Aorta (tissue), 5 donors: Measurements from ENCODE around the gene LPP. TPM values are rescaled to one million over a fixed set of nuclear protein-coding genes. Genes with fewer than 3 reads are reported as not detected.

Experiments used
- ATAC-seq: fragments of 200-7000 bp; cut with Tn5 transposase; one replicate; pipeline ENCODE4 v1.9.1; 2022; ENCODE audit warnings: moderate library complexity; ENCODE audit not compliant: low FRiP score
- DNase-seq, 2 donors: peaks; one replicate each; pipeline ENCODE4 v3.0.0-alpha.2; 2020
- H3K27ac ChIP-seq, 2 donors: one replicate each; pipeline ENCODE4 v1.5.1; 2013; ENCODE audit warnings: low read length in 2 of 2, mild to moderate bottlenecking in 2 of 2, moderate library complexity in 2 of 2, control low read depth in 1 of 2, inconsistent platforms in 1 of 2, low read depth in 1 of 2
- H3K27me3 ChIP-seq, 2 donors: one replicate each; pipeline ENCODE4 v1.6.1; 2013; ENCODE audit warnings: control low read depth in 1 of 2, low read length in 1 of 2, mild to moderate bottlenecking in 1 of 2, moderate library complexity in 1 of 2; ENCODE audit not compliant: insufficient read depth in 2 of 2, control insufficient read depth in 1 of 2
- H3K36me3 ChIP-seq, 2 donors: one replicate each; pipeline ENCODE4 v1.6.1; 2013; ENCODE audit warnings: control low read depth in 1 of 2, low read length in 1 of 2, mild to moderate bottlenecking in 1 of 2; ENCODE audit not compliant: insufficient read depth in 2 of 2, control insufficient read depth in 1 of 2
- H3K4me1 ChIP-seq, 2 donors: one replicate each; pipeline ENCODE4 v1.6.1; 2013; ENCODE audit warnings: low read length in 2 of 2, control low read depth in 1 of 2, mild to moderate bottlenecking in 1 of 2, moderate library complexity in 1 of 2; ENCODE audit not compliant: insufficient read depth in 2 of 2, control insufficient read depth in 1 of 2
- H3K4me3 ChIP-seq, 2 donors: one replicate each; pipeline ENCODE4 v1.5.1; 2013; ENCODE audit warnings: low read length in 2 of 2, control low read depth in 1 of 2, mild to moderate bottlenecking in 1 of 2
- H3K9me3 ChIP-seq: one replicate; pipeline ENCODE4 v1.6.1; 2013; ENCODE audit warnings: mild to moderate bottlenecking, low read length; ENCODE audit not compliant: control insufficient read depth
- WGBS, 2 donors: extraction: QIAGEN DNeasy Blood & Tissue Kit; methylation state at CpG; one replicate each; pipeline ENCODE4 v1.1.7; 2013; 5-methylcytosine and 5-hydroxymethylcytosine counted together
- intact Hi-C, 2 donors: fragments of 100-400 bp; cut with DNase I; formaldehyde crosslinking; loops; one replicate each; pipeline versions ENCODE4 v1.14.2 to v1.15.0; 2022
- polyA plus RNA-seq, 2 donors: library from polyadenylated mRNA; stranded (reverse); fragments of 200-250 nt; gene quantifications; one replicate each; pipeline ENCODE4 v1.2.3, GENCODE V29; 2013
- total RNA-seq, 2 donors: library from RNA; stranded (reverse); fragmentation: NEBNext Ultra II Directional; extraction: Animal tissue kit (Norgen Biotek cat#: 25700); gene quantifications; one replicate each; pipeline ENCODE4 v1.2.1, GENCODE V29; 2021
- donor health status: healthy with polysubstance abuse.
- donor health status: Bipolar disorder and iron deficiency.
- donor health status: DM: no; HTN: no; CAD: no.
- donor health status: DM: no; HTN: no; CAD: no.
- donor health status: DM: yes; HTN: yes; CAD: no.

Gene LPP
- total and polyA plus RNA-seq, 4 donors = 37.7 to 2,536 (median 527) TPM

- intact Hi-C loops = loop anchor here in 1 of 2 donors (10.0 kb wide), 1 partner anchor 48 kb away; no protein-coding TSS in a partner anchor
- DNase-seq = no peak
- 86 to 88% methylated on average over 2 of the region's 2 CpGs for WGBS, 2 donors
- H3K27me3 ChIP-seq = no peaks in the 10 kb centered on the region
- no peak for ATAC-seq
- H3K27ac ChIP-seq = no peak overlapping the region
- H3K36me3 ChIP-seq = no peaks in the 10 kb centered on the region
- H3K4me3 ChIP-seq = no peak overlapping the region
- H3K9me3 ChIP-seq = no peaks in the 10 kb centered on the region
- H3K4me1 ChIP-seq = peaks cover 1 to 10% of the 10 kb centered on the region in 2 donors
Measured at GRCh38 chr3:188516515-188516914, 362.6 kb downstream of the LPP start.

GRCh38 chr3:188518416-188518815 is 364.5 kb downstream of the LPP start:
- Histone ChIP-seq H3K4me3 (no peak overlapping the region), H3K27me3 (no peaks in the 10 kb centered on the region), H3K27ac (no peak overlapping the region), H3K36me3 (no peaks in the 10 kb centered on the region), H3K9me3 (no peaks in the 10 kb centered on the region), H3K4me1 (peaks cover 1 to 10% of the 10 kb centered on the region in 2 donors)
- no peak for ATAC-seq
- intact Hi-C loops = loop anchor here in 1 of 2 donors (10.0 kb wide), 1 partner anchor 46 kb away; no protein-coding TSS in a partner anchor
- no peak for DNase-seq
- 92 to 95% methylated on average over 2 of the region's 2 CpGs for WGBS, 2 donors

GRCh38 chr3:188518835-188519452 is 365.0 kb downstream of the LPP start:
- H3K4me1 ChIP-seq = peaks cover 1 to 10% of the 10 kb centered on the region in 2 donors
- intact Hi-C loops = loop anchor here in 1 of 2 donors (10.0 kb wide), 1 partner anchor 46 kb away; no protein-coding TSS in a partner anchor

GRCh38 chr3:188520466-188520865 is 366.5 kb downstream of the LPP start:
- whole genome bisulfite sequencing, 2 donors = 7 to 10% methylated on average over 4 of the region's 4 CpGs
- Histone ChIP-seq H3K4me3 (no peak overlapping the region), H3K9me3 (no peaks in the 10 kb centered on the region), H3K4me1 (peaks cover 1 to 10% of the 10 kb centered on the region in 2 donors), H3K27ac (no peak overlapping the region), H3K27me3 (no peaks in the 10 kb centered on the region), H3K36me3 (no peaks in the 10 kb centered on the region)
- ATAC-seq = no peak
- DNase-seq = no peak
- intact Hi-C loops = no loop called here

More at GRCh38 chr3:188518835-188519452, 365.0 kb downstream of the LPP start:
- no peaks in the 10 kb centered on the region for H3K9me3 ChIP-seq
- ATAC-seq = no peak
- no peaks in the 10 kb centered on the region for H3K27me3 ChIP-seq
- no peak for DNase-seq
- no peak overlapping the region for H3K27ac ChIP-seq
- 94 to 95% methylated on average over 6 of the region's 6 CpGs for WGBS, 2 donors
- H3K4me3 ChIP-seq = no peak overlapping the region
- no peaks in the 10 kb centered on the region for H3K36me3 ChIP-seq

GRCh38 chr3:188522115-188522514 is 368.2 kb downstream of the LPP start:
- intact Hi-C loops = no loop called here
- Histone ChIP-seq H3K4me3 (no peak overlapping the region), H3K27me3 (no peaks in the 10 kb centered on the region), H3K27ac (no peak overlapping the region), H3K36me3 (no peaks in the 10 kb centered on the region), H3K9me3 (no peaks in the 10 kb centered on the region), H3K4me1 (peaks cover 1 to 10% of the 10 kb centered on the region in 2 donors)
- DNase-seq (no peak), ATAC-seq (no peak)
- 41 to 48% methylated on average over 3 of the region's 3 CpGs for WGBS, 2 donors

GRCh38 chr3:188523291-188523690 is 369.3 kb downstream of the LPP start:
- 88 to 89% methylated on average over 5 of the region's 5 CpGs for WGBS, 2 donors
- Histone ChIP-seq H3K27ac (no peak overlapping the region), H3K9me3 (no peaks in the 10 kb centered on the region), H3K27me3 (no peaks in the 10 kb centered on the region), H3K4me3 (no peak overlapping the region), H3K36me3 (no peaks in the 10 kb centered on the region), H3K4me1 (peaks cover 1 to 10% of the 10 kb centered on the region in 2 donors)
- intact Hi-C loops = no loop called here
- DNase-seq = no peak
- no peak for ATAC-seq

- 33 to 52% methylated on average over 3 of the region's 3 CpGs for WGBS, 2 donors
- H3K4me3 ChIP-seq = no peak overlapping the region
- peaks cover 1 to 5% of the 10 kb centered on the region in 2 donors for H3K4me1 ChIP-seq
- intact Hi-C loops = no loop called here
- peaks cover 0 to 4% of the 10 kb centered on the region in 2 donors for H3K36me3 ChIP-seq
- no peaks in the 10 kb centered on the region for H3K9me3 ChIP-seq
- H3K27me3 ChIP-seq = no peaks in the 10 kb centered on the region
- ATAC-seq = no peak
- no peak for DNase-seq
- H3K27ac ChIP-seq = no peak overlapping the region
Measured at GRCh38 chr3:188524052-188524451, 370.1 kb downstream of the LPP start.

- H3K36me3 ChIP-seq = peaks cover 0 to 4% of the 10 kb centered on the region in 2 donors
- no peak overlapping the region for H3K4me3 ChIP-seq
- H3K4me1 ChIP-seq = no peaks in the 10 kb centered on the region
- peak overlapping the region in 1 of 2 donors; percentile 59 for H3K27ac ChIP-seq
- intact Hi-C loops = no loop called here
- WGBS, 2 donors = 72 to 74% methylated on average over 5 of the region's 5 CpGs
- H3K27me3 ChIP-seq = no peaks in the 10 kb centered on the region
- no peaks in the 10 kb centered on the region for H3K9me3 ChIP-seq
- ATAC-seq = no peak
- DNase-seq = peak in 1 of 2 donors; percentile 55
Measured at GRCh38 chr3:188526057-188526456, 372.1 kb downstream of the LPP start.

- intact Hi-C loops = no loop called here
- peaks cover 0 to 9% of the 10 kb centered on the region in 2 donors for H3K4me1 ChIP-seq
Measured at GRCh38 chr3:188527389-188527788, 373.4 kb downstream of the LPP start.

More at GRCh38 chr3:188527389-188527788, 373.4 kb downstream of the LPP start:
- Histone ChIP-seq H3K27me3 (no peaks in the 10 kb centered on the region), H3K36me3 (peaks cover 0 to 4% of the 10 kb centered on the region in 2 donors), H3K4me3 (no peak overlapping the region), H3K9me3 (no peaks in the 10 kb centered on the region), H3K27ac (no peak overlapping the region)
- WGBS, 2 donors = 76 to 86% methylated on average over 2 of the region's 2 CpGs
- ATAC-seq (no peak), DNase-seq (no peak)
